Neural progenitor cell (in vitro differentiated cells): ENCODE measurements around the gene JCAD. TPM values are rescaled to one million over a fixed set of nuclear protein-coding genes. Genes with fewer than 3 reads are reported as not detected.

ENCODE experiments used
- DNase-seq: peaks from one replicate; pipeline ENCODE4 v3.0.0-alpha.2; 2016; ENCODE audit warnings: low spot score
- H2AFZ ChIP-seq: fragments of 200-600 bp; sonication (generic); replicated peaks from 2 replicates; pipeline ENCODE4 v1.6.1; 2016; ENCODE audit warnings: antibody characterized with exemption
- H3F3A ChIP-seq: fragments of 200-600 bp; sonication (generic); 2 replicates; pipeline ENCODE4 v1.6.1; 2016; ENCODE audit warnings: antibody characterized with exemption, low read depth
- H3K27ac ChIP-seq: fragments of 200-600 bp; sonication (generic); 2 replicates; pipeline ENCODE4 v1.5.1; 2016; ENCODE audit warnings: mild to moderate bottlenecking
- H3K27me3 ChIP-seq: fragments of 200-600 bp; sonication (generic); 2 replicates; pipeline ENCODE4 v1.6.1; 2016; ENCODE audit warnings: mild to moderate bottlenecking, moderate library complexity
- H3K36me3 ChIP-seq: fragments of 200-600 bp; sonication (generic); 2 replicates; pipeline ENCODE4 v1.5.1; 2016
- H3K4me1 ChIP-seq: fragments of 200-600 bp; sonication (generic); 2 replicates; pipeline ENCODE4 v1.6.1; 2016; ENCODE audit warnings: mixed run types
- H3K4me2 ChIP-seq: fragments of 200-600 bp; sonication (generic); 2 replicates; pipeline ENCODE4 v1.6.1; 2016
- H3K4me3 ChIP-seq: fragments of 200-600 bp; sonication (generic); 2 replicates; pipeline ENCODE4 v1.5.1; 2016
- H3K79me2 ChIP-seq: fragments of 200-600 bp; sonication (generic); 2 replicates; pipeline ENCODE4 v1.6.1; 2016; ENCODE audit warnings: low read depth
- H3K9ac ChIP-seq: fragments of 200-600 bp; sonication (generic); 2 replicates; pipeline ENCODE4 v1.6.1; 2016
- H3K9me3 ChIP-seq: fragments of 200-600 bp; sonication (generic); 2 replicates; pipeline ENCODE4 v1.5.1; 2016; ENCODE audit warnings: low read depth
- H4K20me1 ChIP-seq: fragments of 200-600 bp; sonication (generic); 2 replicates; pipeline ENCODE4 v1.6.1; 2016; ENCODE audit warnings: low read depth
- H3K27ac Mint-ChIP-seq: 3 replicates; pipeline ENCODE4 v1.8.0; 2021; ENCODE audit warnings: mixed read lengths
- H3K27me3 Mint-ChIP-seq: 2 replicates; pipeline ENCODE4 v1.8.0; 2022; ENCODE audit warnings: low read depth, mild to moderate bottlenecking, inconsistent platforms, moderate library complexity, mixed read lengths; ENCODE audit not compliant: insufficient read depth
- H3K36me3 Mint-ChIP-seq: 3 replicates; pipeline ENCODE4 v1.8.0; 2021; ENCODE audit warnings: mixed read lengths
- H3K4me1 Mint-ChIP-seq: 3 replicates; pipeline ENCODE4 v1.8.0; 2021; ENCODE audit warnings: mixed read lengths
- H3K4me3 Mint-ChIP-seq: 3 replicates; pipeline ENCODE4 v1.8.0; 2021; ENCODE audit warnings: mild to moderate bottlenecking, moderate library complexity, mixed read lengths
- H3K9me3 Mint-ChIP-seq: 3 replicates; pipeline ENCODE4 v1.8.0; 2020; ENCODE audit warnings: mixed read lengths
- EZH2 ChIP-seq: fragments of 200-600 bp; sonication (generic); IDR thresholded peaks from 2 replicates; pipeline ENCODE4 v1.6.1; 2017; ENCODE audit warnings: antibody characterized with exemption, mild to moderate bottlenecking, moderate library complexity
- EZH2phosphoT487 ChIP-seq: fragments of 200-600 bp; sonication (generic); IDR thresholded peaks from 2 replicates; pipeline ENCODE4 v1.6.1; 2017; ENCODE audit warnings: antibody characterized with exemption
- total RNA-seq: library from RNA; depleted of rRNA; stranded (reverse); fragments of >200 nt; gene quantifications from 2 replicates; pipeline ENCODE4 v1.2.3, GENCODE V29; 2015; ENCODE audit warnings: low replicate concordance
- TF ChIP-seq, protein P1 (sequence below): fragments of 200-600 bp; sonication (generic); IDR thresholded peaks from 2 replicates; pipeline ENCODE4 v1.5.1; 2017; ENCODE audit warnings: antibody characterized with exemption, mild to moderate bottlenecking

Gene JCAD
- total RNA-seq, 1 donor from 2014 or later = 1.3 TPM

DNA sequence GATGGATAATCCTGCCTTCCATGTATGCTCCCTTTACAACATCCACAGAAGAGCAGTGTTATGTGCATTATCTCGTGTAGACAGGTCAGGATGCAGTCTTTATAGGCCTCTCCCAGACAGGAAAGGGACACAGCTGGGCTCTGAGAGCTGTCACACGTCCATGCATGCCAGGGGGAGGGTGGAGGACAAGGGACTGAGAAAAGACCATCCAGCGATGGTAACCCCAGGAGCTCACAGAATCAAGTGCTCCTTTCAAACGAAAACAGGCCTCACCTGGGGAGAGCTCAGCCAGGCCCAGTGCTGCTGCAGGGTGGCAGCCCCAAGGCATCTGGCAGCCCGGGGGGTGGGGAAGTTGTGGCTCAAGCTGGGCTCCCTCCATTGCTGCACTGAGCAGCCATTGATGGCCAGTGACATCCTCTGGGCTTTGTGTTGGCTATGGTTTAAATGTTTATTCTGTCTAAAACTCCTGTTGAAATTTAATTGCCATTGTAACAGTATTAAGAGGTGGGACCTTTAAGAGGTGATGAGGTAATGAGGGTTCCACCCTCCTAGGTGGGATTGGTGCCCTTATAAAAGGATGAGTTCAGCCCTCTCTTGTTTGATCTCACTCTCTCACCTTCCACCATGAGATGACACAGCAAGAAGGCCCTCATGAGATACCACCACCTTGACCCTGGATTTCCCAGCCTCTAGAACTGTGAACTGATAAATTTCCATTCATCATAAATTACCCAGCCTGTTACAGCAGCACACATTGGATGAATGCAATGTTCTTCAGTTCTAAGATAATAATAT is 15.7 kb downstream of the JCAD start:
- no peaks in the 10 kb centered on the region for H3K36me3 ChIP-seq

DNA sequence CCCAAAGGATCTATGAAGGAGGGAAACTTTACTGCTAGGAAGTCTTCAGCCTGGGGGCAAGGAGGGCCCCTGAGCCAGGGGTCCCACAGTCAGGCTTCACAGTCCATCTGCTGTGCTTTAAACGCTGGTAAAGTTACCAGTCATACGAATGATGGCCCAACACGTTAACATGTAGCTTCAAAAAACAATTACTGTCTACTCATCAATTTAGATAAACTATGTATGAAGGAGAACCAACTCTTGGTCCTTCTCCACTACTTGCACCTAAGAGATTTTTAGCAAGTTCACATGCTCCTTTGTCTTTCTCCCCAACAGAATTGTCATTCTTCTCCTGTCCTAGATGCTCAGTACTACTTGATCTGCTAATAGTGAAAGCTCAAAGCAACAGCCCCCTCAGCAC is 16.6 kb downstream of the JCAD start:
- no peaks in the 10 kb centered on the region for H4K20me1 ChIP-seq
- Mint-ChIP-seq H3K4me1 (peaks cover 7% of the 10 kb centered on the region), H3K36me3 (peaks cover 5% of the 10 kb centered on the region)

More for the DNA sequence above, 15.7 kb downstream of the JCAD start:
- Histone ChIP-seq H3K4me3 (no peak overlapping the region), H4K20me1 (no peaks in the 10 kb centered on the region), H3K27ac (no peak overlapping the region), H3K4me1 (peaks cover 5% of the 10 kb centered on the region), H2AFZ (no peak overlapping the region), H3K9me3 (no peaks in the 10 kb centered on the region), H3F3A (peaks cover 5% of the 10 kb centered on the region), H3K9ac (no peak overlapping the region), H3K4me2 (no peak overlapping the region), H3K27me3 (no peaks in the 10 kb centered on the region), H3K79me2 (no peaks in the 10 kb centered on the region)
- H3K4me1 Mint-ChIP-seq = peaks cover 12% of the 10 kb centered on the region
- no peak for DNase-seq
- H3K9me3 Mint-ChIP-seq = no peaks in the 10 kb centered on the region
- H3K27me3 Mint-ChIP-seq = peaks cover 8% of the 10 kb centered on the region
- H3K27ac Mint-ChIP-seq = no peak overlapping the region
- TF ChIP-seq, protein P1, sequence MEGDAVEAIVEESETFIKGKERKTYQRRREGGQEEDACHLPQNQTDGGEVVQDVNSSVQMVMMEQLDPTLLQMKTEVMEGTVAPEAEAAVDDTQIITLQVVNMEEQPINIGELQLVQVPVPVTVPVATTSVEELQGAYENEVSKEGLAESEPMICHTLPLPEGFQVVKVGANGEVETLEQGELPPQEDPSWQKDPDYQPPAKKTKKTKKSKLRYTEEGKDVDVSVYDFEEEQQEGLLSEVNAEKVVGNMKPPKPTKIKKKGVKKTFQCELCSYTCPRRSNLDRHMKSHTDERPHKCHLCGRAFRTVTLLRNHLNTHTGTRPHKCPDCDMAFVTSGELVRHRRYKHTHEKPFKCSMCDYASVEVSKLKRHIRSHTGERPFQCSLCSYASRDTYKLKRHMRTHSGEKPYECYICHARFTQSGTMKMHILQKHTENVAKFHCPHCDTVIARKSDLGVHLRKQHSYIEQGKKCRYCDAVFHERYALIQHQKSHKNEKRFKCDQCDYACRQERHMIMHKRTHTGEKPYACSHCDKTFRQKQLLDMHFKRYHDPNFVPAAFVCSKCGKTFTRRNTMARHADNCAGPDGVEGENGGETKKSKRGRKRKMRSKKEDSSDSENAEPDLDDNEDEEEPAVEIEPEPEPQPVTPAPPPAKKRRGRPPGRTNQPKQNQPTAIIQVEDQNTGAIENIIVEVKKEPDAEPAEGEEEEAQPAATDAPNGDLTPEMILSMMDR = no peak
- no peak for TF ChIP-seq EZH2
- no peak for TF ChIP-seq EZH2phosphoT487
- peaks cover 5% of the 10 kb centered on the region for H3K36me3 Mint-ChIP-seq
- no peak overlapping the region for H3K4me3 Mint-ChIP-seq

DNA sequence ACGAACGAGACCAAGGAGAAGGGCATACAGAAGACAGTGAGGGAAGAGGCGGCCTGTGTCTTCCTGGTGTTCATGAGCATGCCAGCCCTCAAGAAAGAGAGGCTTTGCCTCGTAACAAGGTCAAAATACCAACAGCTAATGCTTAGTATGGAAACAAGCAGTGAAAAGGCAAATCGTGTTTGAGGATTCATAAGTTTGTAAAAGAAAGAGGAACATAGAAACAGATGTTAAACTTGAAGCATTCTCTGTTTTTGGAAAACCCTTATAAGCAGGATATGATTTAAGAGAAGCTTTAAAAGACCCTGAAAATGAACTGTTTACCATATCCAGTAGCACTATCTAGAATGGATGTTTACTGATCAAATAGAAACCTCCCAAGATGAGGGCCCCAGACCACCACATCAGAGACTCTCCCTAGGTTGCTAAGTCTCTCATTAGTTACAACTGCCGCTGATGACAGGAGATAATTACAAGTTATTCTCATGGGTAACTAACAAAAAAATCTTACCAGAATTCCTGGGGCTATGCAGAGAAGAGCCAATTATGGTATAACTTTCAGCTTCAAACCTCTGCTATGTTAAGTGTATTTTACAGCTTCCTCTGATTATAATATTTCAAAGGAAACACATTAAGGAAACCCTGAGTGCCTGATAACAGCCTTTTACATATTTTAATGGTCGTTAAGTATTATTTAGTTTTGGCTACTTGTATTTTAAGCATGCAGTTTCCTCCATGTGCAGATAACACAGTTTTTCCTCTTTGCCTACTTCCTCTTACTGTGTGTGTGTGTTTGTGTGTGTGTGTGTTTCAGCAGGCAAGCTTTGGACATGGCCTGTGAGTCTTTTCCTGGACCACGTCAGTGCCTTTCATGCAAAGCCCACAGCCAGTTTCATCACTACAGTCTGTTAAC is 17.9 kb downstream of the JCAD start:
- Histone ChIP-seq H3F3A (peaks cover 5% of the 10 kb centered on the region), H3K27ac (no peak overlapping the region), H4K20me1 (no peaks in the 10 kb centered on the region), H3K36me3 (no peaks in the 10 kb centered on the region), H3K4me3 (no peak overlapping the region), H3K9me3 (no peaks in the 10 kb centered on the region), H3K9ac (no peak overlapping the region), H2AFZ (no peak overlapping the region), H3K4me1 (peaks cover 5% of the 10 kb centered on the region), H3K27me3 (no peaks in the 10 kb centered on the region), H3K79me2 (no peaks in the 10 kb centered on the region), H3K4me2 (no peak overlapping the region)
- no peak for DNase-seq
- Mint-ChIP-seq H3K27ac (no peak overlapping the region), H3K27me3 (peaks cover 5% of the 10 kb centered on the region), H3K9me3 (no peaks in the 10 kb centered on the region), H3K4me3 (no peak overlapping the region), H3K36me3 (peaks cover 5% of the 10 kb centered on the region), H3K4me1 (peaks cover 7% of the 10 kb centered on the region)
- TF ChIP-seq, protein P1 = no peak
- no peak for TF ChIP-seq EZH2phosphoT487
- TF ChIP-seq EZH2 = no peak

More for the DNA sequence above, 16.6 kb downstream of the JCAD start:
- H3K27ac ChIP-seq = no peak overlapping the region
- Mint-ChIP-seq H3K27me3 (peaks cover 4% of the 10 kb centered on the region), H3K4me3 (no peak overlapping the region), H3K9me3 (no peaks in the 10 kb centered on the region), H3K27ac (no peak overlapping the region)
- no peak overlapping the region for H3K4me2 ChIP-seq
- no peaks in the 10 kb centered on the region for H3K79me2 ChIP-seq
- H3K9me3 ChIP-seq = no peaks in the 10 kb centered on the region
- H3K9ac ChIP-seq = no peak overlapping the region
- TF ChIP-seq EZH2 = no peak
- TF ChIP-seq, protein P1 = no peak
- TF ChIP-seq EZH2phosphoT487 = no peak
- peaks cover 5% of the 10 kb centered on the region for H3F3A ChIP-seq
- no peak overlapping the region for H3K4me3 ChIP-seq
- H2AFZ ChIP-seq = no peak overlapping the region
- H3K36me3 ChIP-seq = no peaks in the 10 kb centered on the region
- peaks cover 5% of the 10 kb centered on the region for H3K4me1 ChIP-seq
- no peaks in the 10 kb centered on the region for H3K27me3 ChIP-seq
- no peak for DNase-seq
